GM21576 (cell line): Measurements from ENCODE around the gene PLXNA4.

ENCODE experiments used
- ATAC-seq: cut with Tn5 transposase; IDR thresholded peaks from one replicate; pipeline ENCODE4 v1.9.1; 2021; ENCODE audit warnings: mild to moderate bottlenecking, moderate library complexity; ENCODE audit not compliant: unreplicated experiment

Gene PLXNA4

DNA sequence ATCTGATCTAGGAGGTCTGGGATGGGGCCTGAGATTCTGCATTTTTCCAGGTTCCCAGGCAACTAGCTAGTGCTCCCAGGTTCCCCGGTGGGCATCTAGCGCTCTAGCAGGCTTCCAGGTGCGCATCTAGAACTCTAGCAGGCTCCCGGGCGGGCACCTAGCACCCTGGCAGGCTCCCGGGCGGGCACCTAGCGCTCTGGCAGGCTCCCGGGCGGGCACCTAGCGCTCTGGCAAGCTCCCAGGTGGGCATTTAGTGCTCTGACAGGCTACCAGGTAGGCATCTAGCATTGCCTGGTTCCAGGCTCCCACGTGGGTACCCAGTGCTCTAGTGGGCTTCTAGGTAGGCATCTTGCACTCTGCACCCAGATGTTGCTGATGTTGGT lies 414.7 kb downstream of the PLXNA4 start:
- ATAC-seq, result no peak

DNA sequence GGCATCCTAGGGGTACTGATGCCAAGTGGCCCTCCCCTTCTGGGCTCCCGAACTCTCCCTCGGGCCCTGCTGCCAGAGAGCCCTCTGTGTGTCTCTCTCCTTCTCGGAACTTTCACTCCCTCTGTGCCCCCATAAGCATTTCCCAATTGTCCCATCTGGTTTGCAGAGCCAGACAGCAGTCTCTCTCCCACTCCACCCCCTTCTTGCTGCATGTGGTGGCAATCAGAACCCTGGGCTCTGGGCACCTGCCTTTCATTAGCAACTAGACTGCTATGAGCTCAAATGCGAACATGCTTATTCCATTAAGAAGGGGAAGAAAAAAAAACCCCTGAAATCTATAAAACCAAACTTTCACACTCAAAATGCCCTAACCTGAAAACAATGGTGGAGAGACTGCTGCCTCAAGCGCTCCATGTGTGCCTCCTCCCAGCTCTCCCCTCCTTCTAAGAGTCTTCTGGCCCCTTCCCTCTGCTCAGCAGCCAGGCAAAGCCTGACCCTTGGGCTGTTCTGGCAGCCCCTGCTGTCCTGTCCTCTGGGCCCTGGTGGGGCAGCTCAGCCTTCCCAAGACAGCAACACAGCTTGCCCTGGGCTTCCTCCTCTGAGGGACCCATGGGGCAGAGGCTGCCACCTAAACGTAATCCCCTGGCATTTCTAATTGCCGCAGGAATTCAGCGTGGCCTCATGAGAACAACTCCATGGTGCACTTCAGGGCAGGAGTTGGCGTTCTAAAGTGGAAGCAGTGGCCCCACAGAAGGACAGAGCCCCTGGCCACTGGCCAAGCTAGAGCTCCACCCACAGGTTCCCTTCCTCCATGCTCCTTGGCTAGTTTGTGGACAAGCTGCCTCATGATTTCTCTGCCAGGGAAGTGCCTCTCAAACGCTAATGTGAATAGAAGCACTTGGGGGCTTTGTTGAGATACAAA lies 415.4 kb downstream of the PLXNA4 start:
- no peak for ATAC-seq

GRCh38 chr7:132158841-132159240 lies 417.4 kb downstream of the PLXNA4 start:
- no peak for ATAC-seq

DNA sequence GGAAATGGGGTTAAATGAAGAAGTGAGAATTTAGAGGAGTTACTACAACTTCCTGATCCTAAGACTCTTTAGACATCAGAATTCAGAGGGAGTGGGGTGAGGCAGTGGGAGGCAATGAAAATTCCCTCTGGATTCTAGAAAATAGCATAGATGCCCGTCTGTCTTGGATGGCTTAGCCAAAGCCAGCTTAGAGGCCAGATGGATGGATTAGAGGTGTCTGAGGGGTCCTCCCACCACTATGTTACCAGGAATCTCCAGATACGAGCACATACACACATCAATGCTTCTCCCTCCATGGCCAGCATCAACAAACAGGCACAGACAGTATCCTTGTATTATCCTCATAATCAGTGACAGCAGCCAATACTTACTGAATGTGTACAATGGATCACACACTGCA lies 418.1 kb downstream of the PLXNA4 start:
- ATAC-seq, result no peak

GRCh38 chr7:132155715-132156114 lies 420.6 kb downstream of the PLXNA4 start:
- no peak for ATAC-seq

DNA sequence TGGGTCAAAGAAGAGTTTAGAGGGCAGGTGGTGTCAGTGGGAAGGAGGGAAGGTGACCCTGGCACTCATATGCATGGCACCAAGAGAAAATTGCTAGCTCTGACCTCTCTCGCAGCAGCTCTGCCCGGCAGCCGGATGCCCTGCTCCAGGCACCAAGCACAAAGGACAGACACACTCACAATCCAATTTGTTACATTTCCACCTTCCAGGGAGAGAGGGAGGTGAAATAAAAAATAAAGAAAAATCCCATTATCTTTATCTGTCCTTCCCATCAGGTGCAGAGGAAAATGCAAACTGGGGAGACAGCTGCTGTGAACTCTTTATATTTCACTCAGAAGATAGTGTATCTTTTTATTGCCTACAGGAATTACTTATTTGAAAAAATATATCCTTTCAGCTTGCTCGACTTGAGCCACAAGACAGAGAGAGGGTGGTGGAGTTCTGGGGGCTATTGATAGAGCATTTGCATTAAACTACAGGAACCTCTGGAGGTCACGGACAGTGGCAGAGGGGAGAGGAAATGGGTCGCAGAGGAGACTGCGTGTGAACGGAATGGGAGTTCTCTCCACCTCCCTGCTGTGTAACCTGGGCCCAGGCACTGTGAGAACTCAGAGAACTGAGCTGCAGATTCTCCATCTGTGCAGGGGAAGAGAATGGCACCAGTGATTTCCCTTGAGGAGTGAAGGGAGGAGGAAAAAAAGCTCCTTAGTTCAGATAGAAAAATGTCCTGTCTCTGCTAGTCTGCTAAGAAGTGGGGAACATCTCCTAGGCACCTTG lies 421.4 kb downstream of the PLXNA4 start:
- no peak for ATAC-seq

GRCh38 chr7:132154248-132154647 lies 422.0 kb downstream of the PLXNA4 start:
- ATAC-seq, result no peak

GRCh38 chr7:132152131-132152889 lies 424.0 kb downstream of the PLXNA4 start:
- ATAC-seq, result no peak

DNA sequence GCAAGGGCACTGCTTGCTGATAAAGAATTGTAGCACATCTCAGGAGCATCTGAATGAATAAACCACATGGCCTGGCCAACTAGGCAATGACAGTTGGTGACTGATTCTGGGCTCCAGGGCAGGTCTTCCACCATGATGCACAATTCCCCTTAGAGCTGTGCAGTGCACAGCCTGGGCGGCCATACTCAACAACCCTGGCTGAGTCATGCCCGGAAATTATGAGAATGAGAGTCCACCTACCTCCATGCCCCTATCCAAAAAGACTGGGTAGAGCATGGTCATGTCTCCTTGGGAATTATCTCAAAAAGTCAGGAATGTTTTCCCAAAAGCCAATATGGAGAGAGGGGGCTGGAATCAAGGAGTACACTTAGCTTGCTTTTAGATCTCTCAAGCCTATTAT lies 425.6 kb downstream of the PLXNA4 start:
- no peak for ATAC-seq

GRCh38 chr7:132149436-132150304 lies 426.6 kb downstream of the PLXNA4 start:
- no peak for ATAC-seq

- no peak for ATAC-seq
These were observed 427.4 kb downstream of the PLXNA4 start for GRCh38 chr7:132148876-132149275.

- ATAC-seq, result no peak
These were observed 430.8 kb downstream of the PLXNA4 start for GRCh38 chr7:132145466-132145865.

GRCh38 chr7:132145063-132145462 lies 431.2 kb downstream of the PLXNA4 start:
- ATAC-seq, result no peak

DNA sequence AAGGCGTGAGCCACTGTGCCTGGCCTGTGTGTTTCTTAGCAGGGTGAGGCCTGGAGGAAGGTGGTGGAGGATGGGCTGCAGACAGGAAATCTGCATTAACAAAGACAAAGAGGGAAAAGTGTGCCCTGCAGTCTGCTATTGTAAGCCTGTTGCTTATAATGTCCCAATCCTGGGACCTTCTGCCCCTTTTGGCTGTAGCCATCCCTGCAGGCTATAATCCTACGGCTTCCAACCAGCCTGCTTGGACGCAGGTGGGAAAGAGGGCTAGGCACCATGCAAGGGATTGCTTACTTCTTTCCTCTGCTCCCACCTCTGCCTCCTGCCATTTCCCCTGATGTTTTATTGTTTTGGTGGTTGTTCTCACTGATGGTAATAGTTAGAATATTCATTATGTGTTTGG lies 434.3 kb downstream of the PLXNA4 start:
- ATAC-seq, result no peak

DNA sequence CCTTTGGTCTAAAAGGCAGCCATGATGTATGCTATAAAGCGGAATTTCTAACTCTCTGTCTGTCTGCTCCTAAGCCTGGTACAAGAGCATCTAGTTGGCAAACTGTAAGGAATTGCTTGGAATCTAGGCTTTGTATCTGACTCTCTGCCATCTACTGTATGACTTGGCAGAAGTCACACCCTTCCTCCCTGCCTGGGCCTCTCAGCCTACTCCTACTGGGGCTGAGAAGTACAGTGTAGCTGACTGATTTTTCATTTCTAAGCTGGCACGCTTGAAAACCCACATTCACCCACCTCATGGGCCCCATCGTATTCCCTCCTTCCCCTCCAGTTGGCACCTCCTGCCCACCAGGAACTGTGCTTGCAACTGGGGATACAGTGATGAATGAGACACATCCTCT lies 435.2 kb downstream of the PLXNA4 start:
- ATAC-seq, result no peak

GRCh38 chr7:132140341-132140740 lies 435.9 kb downstream of the PLXNA4 start:
- no peak for ATAC-seq

DNA sequence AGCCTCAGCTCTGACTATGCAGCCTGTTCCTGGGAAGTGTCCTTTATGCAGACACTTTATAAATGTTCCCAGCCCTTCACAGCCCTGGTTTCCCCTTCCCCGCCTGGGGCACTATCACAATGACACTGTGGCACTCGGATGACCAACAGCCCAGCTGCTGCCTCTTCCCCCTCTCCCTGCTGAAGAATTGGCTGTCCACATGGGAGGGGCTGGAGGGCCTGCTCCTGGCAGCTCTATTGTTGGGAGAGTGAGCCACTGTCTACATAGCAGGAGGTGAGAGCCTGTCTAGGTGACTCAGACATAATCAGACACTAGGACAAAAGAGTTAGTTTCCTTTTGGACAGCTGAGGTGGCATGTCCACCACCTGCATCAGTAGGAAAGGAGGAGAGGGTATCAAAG lies 437.5 kb downstream of the PLXNA4 start:
- no peak for ATAC-seq

DNA sequence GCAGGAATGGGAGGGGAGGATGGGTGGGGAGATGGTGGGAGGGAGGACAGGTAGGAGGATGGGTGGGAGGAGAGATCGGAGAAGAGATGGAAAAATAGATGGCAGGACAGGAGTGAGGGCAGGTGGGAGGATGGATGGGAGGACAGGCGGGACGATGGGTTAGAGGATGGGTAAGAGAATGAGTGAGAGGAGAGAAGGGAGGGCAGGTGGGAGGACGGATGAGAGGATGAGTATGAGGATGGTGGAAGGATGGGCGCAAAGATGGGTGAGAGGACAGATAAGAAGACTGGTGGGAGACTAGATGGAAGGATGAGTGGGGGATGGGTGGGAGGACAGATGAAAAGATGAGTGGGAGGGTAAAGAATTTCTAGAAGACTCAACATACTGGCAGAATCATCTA lies 438.6 kb downstream of the PLXNA4 start:
- no peak for ATAC-seq

GRCh38 chr7:132135746-132136385 lies 440.4 kb downstream of the PLXNA4 start:
- no peak for ATAC-seq
